Measurements from ENCODE around the gene ANTXR1. TPM values are rescaled to one million over a fixed set of nuclear protein-coding genes. Genes with fewer than 3 reads are reported as not detected.
A peak's percentile ranks its signal among the peaks of the same experiment; 100 is the strongest.

Gene ANTXR1
- total RNA-seq, 1 donor from 2014 or later: 69.5 TPM

DNA sequence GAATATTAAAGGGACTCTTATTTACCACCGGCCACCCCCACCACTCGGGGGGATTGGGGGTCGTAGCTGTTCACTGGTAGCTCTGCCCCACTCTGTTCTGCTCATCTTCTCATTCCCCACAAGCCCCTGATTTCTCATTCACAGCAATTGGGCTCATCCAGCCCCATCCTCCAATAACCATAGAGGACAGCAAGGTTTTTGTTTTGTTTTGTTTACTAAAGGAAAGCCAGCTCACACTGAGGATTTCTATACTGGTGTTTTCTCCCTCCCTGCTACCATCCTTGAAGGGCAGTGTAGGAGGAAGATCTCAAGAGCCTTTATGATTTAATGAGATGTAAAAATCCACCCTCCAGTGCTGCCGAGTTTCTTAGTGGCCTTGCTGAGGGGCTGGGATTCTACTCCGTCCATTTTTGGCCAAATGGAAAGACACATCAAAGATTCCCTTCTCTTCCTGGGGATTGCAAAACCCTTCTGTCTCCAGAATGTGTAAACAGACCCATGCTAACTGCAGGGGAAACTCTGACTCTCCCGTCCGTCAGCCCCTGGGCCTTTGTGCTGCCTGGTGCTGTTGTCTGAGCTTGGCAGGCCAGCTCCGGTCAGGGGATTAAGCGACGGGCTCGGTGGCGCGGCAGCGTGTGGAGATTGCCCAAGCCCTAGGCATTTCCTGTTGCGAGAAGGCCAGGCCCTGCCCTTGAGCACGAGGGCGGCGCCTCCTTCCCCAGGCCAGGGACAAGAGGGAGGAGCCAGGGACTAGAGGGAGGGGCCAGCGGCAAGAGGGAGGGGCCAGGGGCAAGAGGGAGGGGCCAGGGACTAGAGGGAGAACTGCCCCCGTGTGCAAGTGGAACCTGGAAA, 165.0 kb downstream of the ANTXR1 start:
- TF ChIP-seq, protein P1, sequence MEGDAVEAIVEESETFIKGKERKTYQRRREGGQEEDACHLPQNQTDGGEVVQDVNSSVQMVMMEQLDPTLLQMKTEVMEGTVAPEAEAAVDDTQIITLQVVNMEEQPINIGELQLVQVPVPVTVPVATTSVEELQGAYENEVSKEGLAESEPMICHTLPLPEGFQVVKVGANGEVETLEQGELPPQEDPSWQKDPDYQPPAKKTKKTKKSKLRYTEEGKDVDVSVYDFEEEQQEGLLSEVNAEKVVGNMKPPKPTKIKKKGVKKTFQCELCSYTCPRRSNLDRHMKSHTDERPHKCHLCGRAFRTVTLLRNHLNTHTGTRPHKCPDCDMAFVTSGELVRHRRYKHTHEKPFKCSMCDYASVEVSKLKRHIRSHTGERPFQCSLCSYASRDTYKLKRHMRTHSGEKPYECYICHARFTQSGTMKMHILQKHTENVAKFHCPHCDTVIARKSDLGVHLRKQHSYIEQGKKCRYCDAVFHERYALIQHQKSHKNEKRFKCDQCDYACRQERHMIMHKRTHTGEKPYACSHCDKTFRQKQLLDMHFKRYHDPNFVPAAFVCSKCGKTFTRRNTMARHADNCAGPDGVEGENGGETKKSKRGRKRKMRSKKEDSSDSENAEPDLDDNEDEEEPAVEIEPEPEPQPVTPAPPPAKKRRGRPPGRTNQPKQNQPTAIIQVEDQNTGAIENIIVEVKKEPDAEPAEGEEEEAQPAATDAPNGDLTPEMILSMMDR (conservative IDR thresholded peaks at IDR 0.05): no peak
- H3K4me1 Mint-ChIP-seq (ENCODE audit: unreplicated experiment): peaks cover 18% of the 10 kb centered on the region

DNA sequence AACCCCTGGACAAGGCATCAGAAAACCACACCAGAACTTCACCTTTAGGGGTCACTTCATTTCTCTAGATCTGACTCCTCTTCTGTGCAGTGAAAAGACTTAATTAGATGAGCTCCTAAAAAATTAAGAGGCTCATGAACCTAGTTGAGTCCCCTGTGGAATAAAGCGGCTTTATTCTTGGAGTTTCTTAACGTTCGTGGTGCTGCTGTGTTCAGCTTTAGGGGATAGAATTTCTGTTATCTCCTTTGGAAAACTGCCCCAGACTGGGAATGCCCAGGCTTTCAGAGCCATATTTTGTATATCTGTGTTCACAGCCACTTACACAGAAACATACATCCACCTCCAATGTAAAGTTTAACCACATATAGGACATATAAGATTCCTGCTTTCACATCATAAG, 165.8 kb downstream of the ANTXR1 start:
- Mint-ChIP-seq H3K27ac (no peak overlapping the region), H3K4me1 (ENCODE audit: unreplicated experiment) (peaks cover 18% of the 10 kb centered on the region), H3K9me3 (no peaks in the 10 kb centered on the region), H3K36me3 (peaks cover 45% of the 10 kb centered on the region), H3K4me3 (no peak overlapping the region), H3K27me3 (no peaks in the 10 kb centered on the region)
- no peak for DNase-seq (ENCODE audit: extremely low spot score, unreplicated experiment)
- TF ChIP-seq, protein P1 (conservative IDR thresholded peaks at IDR 0.05): no peak

More for the DNA sequence above, 165.0 kb downstream of the ANTXR1 start:
- no peaks in the 10 kb centered on the region for H3K9me3 Mint-ChIP-seq
- H3K27ac Mint-ChIP-seq: peak overlapping the region; percentile 11
- peaks cover 44% of the 10 kb centered on the region for H3K36me3 Mint-ChIP-seq
- no peaks in the 10 kb centered on the region for H3K27me3 Mint-ChIP-seq
- H3K4me3 Mint-ChIP-seq: no peak overlapping the region
- peak; percentile 71 for DNase-seq (ENCODE audit: extremely low spot score, unreplicated experiment)

DNA sequence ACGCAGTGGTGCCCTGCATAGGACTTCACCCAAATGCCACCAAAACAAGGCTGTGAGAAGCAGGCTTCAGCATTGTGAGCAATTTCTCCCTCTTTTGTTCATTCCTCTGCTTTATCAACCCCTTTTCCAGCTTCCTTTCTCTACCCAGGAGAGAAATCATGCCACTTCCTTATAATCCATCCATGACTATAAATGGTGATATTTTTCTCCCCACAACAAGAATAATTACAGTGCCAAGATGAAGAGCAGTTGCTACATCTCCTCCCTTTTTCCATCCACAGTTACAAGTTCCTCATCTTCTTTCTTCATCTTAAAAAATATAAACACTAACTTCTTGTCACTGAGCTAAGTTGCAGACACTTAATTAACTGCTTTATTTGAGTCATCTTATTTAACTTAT, 167.2 kb downstream of the ANTXR1 start:
- H3K36me3 Mint-ChIP-seq: peaks cover 55% of the 10 kb centered on the region
- no peaks in the 10 kb centered on the region for H3K9me3 Mint-ChIP-seq
- no peak overlapping the region for H3K4me3 Mint-ChIP-seq
- no peak for DNase-seq (ENCODE audit: extremely low spot score, unreplicated experiment)
- no peak overlapping the region for H3K27ac Mint-ChIP-seq
- peaks cover 18% of the 10 kb centered on the region for H3K4me1 Mint-ChIP-seq (ENCODE audit: unreplicated experiment)
- TF ChIP-seq, protein P1 (conservative IDR thresholded peaks at IDR 0.05): no peak
- H3K27me3 Mint-ChIP-seq: no peaks in the 10 kb centered on the region

DNA sequence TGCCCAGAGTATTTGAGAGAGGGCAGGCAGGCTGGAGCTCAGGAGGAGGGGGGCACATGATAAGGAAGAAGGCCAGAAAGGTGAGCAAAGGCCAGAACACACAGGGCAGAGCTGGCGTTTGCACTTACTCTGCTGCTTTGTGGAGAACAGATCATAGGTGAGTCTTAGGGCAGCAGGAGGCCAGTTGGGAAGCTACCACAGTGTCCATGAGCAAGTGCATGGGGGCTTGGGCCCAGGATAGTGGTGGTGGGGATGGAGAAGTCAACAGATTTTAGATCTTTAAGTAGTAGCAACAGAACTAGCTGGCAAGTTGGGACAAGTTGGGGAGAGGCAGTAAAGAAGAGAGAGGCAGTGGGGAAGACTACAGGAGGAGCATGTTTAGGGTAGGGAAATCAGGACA, 168.0 kb downstream of the ANTXR1 start:
- Mint-ChIP-seq H3K27me3 (no peaks in the 10 kb centered on the region), H3K9me3 (no peaks in the 10 kb centered on the region), H3K36me3 (peaks cover 59% of the 10 kb centered on the region), H3K27ac (no peak overlapping the region), H3K4me1 (ENCODE audit: unreplicated experiment) (peaks cover 18% of the 10 kb centered on the region), H3K4me3 (no peak overlapping the region)
- no peak for DNase-seq (ENCODE audit: extremely low spot score, unreplicated experiment)
- TF ChIP-seq, protein P1 (conservative IDR thresholded peaks at IDR 0.05): no peak

DNA sequence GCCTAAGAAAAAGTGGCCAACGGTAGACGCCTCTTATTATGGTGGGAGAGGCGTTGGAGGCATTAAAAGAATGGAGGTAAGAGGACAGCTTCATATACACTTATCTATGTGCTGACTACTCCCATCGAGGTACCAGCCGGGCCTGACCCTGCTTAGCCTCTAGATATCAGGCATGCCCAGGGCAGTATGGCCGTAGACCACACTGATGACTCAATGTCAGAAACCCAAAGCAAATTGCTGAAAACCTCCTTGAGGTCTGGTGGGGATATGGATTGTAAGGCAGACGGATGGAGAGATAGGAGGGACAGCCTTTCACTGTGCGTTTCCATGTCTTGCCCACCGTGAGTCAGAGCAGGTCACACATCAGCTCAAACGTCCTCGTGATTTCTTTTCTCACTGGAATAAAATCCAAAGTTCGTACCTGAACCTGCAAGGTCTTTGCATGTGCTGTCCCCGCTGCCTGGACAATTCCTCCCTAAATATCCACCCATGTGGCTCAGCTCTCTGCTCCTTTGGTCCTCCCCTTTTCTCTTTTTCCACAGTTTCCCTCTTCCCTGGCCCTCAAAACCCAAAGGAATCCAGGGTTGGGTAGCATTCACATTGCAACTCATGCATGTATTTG, 168.9 kb downstream of the ANTXR1 start:
- no peak overlapping the region for H3K4me3 Mint-ChIP-seq
- no peaks in the 10 kb centered on the region for H3K27me3 Mint-ChIP-seq
- no peaks in the 10 kb centered on the region for H3K9me3 Mint-ChIP-seq
- H3K27ac Mint-ChIP-seq: no peak overlapping the region
- peaks cover 12% of the 10 kb centered on the region for H3K4me1 Mint-ChIP-seq (ENCODE audit: unreplicated experiment)
- peaks cover 60% of the 10 kb centered on the region for H3K36me3 Mint-ChIP-seq
- TF ChIP-seq, protein P1 (conservative IDR thresholded peaks at IDR 0.05): no peak
- DNase-seq (ENCODE audit: extremely low spot score, unreplicated experiment): no peak

Measured in type B pancreatic cell (in vitro differentiated cells).